Nucleus accumbens (tissue), 56 donors: ENCODE data around the gene GLIPR1.
"Not testable (repeated sequence)": the region's sequence is repeated elsewhere in the genome, so short reads cannot be mapped to it uniquely, and the experiment has no call there.

ENCODE experiments used
- DNase-seq, 56 donors: peaks; one replicate each; lab custom pipeline; 2025; lab: John Stamatoyannopoulos, UW

Gene GLIPR1

GRCh38 chr12:75508159-75508558, 27.6 kb downstream of the GLIPR1 start:
- DNase-seq, result no peak

- no peak for DNase-seq
Measured at GRCh38 chr12:75509621-75510020, 29.1 kb downstream of the GLIPR1 start.

- peak; percentile 62 to 98 (median 93) for DNase-seq
Measured at GRCh38 chr12:75511116-75512048, 30.8 kb downstream of the GLIPR1 start, which contains the start of gene KRR1. Gene KRR1, minus strand, starts transcription at chr12:75511609. Its CDS starts 12 bp downstream, at chr12:75511597.

DNA sequence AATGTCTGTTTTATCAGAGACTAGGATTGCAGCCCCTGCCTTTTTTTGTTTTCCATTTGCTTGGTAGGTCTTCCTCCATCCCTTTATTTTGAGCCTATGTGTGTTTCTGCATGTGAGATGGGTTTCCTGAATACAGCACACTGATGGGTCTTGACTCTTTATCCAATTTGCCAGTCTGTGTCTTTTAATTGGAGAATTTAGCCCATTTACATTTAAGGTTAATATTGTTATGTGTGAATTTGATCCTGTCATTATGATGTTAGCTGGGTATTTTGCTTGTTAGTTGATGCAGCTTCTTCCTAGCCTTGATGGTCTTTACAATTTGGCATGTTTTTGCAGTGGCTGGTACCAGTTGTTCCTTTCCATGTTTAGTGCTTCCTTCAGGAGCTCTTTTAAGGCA, 40.7 kb downstream of the GLIPR1 start:
- DNase-seq, result not testable (repeated sequence)

GRCh38 chr12:75522124-75522523, 41.6 kb downstream of the GLIPR1 start:
- DNase-seq, result not testable (repeated sequence)

GRCh38 chr12:75525263-75525662, 44.7 kb downstream of the GLIPR1 start:
- no peak for DNase-seq

GRCh38 chr12:75526655-75527511, 46.3 kb downstream of the GLIPR1 start:
- DNase-seq, result peak in 5 of 56 donors; percentile 0 to 9 (median 1)

GRCh38 chr12:75528272-75528671, 47.7 kb downstream of the GLIPR1 start:
- DNase-seq, result peak in 8 of 56 donors; percentile 1 to 17 (median 8)

DNA sequence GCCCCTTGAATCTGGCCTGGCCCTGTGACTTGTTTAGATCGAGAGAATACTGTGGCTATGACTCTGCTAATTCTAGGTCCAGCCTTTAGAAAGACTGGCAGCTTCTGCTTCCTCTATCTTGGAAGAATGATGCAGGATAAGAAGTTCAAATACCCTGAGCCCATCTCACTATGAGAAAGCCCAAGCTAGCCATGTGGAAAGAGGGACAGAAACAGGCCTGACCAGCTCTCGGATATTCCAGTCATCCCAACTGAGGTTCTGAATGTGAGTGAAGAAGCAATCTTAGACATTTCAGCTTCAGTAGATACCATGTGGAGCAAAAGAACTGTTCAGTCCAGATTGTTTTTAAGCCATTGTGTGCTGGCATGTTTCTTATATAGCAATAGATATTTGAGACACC, 48.1 kb downstream of the GLIPR1 start:
- no peak for DNase-seq

DNA sequence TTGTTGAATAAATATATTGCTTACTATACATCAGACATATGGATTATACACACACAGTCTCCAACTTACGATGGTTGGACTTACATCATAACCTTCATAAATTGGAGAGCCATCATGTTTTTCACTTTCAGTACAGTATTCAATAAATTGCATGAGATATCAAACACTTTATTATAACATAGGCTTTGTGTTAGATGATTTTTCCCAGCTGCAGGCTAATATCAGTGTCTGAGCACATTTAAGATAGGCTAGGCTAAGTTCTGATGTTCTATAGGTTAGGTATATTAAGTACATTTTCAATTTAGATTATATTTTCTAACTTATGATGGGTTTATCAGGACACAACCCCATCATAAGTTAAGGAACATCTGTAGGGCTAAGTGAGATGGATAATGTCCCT, 48.8 kb downstream of the GLIPR1 start:
- DNase-seq, result no peak

- DNase-seq, result no peak
Measured at GRCh38 chr12:75529826-75530225, 49.3 kb downstream of the GLIPR1 start.

- no peak for DNase-seq
Measured at GRCh38 chr12:75533239-75533638, 52.7 kb downstream of the GLIPR1 start.

DNA sequence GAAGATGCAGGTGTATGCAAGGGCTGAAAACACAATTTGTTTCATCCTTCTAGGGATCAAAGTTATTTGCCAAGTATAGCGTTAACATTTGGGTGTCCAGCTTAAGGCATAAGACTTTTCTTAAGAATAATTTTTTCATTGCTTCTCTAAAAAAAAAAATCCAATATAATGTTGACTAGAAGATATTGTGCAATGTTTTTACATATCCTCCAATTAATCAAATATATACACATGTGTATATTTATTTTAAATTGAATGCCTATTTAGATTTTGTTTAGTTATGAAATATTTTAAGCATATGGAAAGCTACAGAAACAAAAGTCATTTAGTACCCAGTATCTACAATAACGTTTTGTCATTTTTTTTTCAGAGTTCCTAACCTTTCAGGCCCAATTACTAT, 59.3 kb downstream of the GLIPR1 start:
- no peak for DNase-seq

GRCh38 chr12:75542942-75543341, 62.4 kb downstream of the GLIPR1 start:
- DNase-seq, result no peak

GRCh38 chr12:75543529-75543928, 63.0 kb downstream of the GLIPR1 start:
- no peak for DNase-seq

- DNase-seq, result no peak
Measured at GRCh38 chr12:75545636-75546035, 65.1 kb downstream of the GLIPR1 start.

GRCh38 chr12:75548879-75549278, 68.3 kb downstream of the GLIPR1 start:
- no peak for DNase-seq

- DNase-seq, result no peak
Measured at GRCh38 chr12:75549989-75550388, 69.4 kb downstream of the GLIPR1 start.

DNA sequence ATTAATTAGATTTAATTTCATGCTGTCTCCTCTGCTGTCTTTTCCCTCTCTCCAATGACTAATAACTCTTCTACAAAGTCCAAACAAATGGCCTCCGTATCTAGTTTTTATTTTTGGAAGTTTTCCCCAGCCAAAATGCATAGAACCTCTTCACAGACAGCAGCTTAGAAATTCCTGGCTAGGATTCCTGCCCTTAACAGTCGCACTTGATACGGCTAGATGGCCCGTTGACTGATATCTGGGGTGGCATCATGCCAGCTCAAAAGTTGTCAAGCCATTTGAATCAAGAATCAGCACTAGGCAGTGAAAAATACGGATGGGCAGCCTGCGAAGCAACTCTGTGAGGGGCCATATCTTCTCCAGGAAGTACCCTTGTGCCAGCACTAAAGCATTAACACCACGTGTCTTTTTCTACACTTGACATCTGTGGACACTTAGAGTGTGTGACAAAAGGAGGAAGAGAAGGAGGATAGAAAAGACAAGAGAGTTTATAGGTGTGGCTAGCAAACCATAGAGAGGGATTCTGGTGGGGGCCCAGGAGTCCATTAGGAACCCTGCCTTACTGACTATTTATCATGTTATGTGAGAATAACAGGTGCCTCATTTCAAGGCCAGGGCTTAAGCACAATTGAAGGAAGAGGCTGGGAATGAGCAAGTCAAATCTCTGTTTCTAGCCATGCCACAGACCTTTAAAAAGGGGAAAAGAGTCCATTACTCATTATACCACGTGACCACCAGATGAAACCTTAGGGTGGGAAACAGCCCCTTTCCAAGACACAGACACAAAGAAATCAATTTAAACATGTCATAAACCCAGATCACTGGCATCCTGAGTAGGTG, 70.1 kb downstream of the GLIPR1 start:
- no peak for DNase-seq

DNA sequence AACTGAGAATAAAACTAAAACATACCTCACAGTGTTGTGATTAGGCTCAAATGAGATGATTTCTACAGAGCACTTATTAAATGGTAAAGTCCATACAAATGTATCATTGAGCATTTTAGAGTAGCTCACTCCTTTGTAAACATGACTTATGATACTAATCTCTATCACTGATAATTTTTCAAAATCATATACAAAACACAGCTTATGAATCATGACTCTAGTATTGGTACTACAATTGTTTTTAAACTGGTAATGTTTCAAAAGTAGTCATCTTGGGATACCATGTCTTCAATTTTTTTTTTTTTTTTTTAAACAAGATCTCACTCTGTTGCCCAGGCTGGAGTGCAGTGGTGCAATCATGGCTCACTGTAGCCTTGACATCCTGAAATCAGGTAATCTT, 70.9 kb downstream of the GLIPR1 start:
- no peak for DNase-seq
